ENCODE results near the gene SPATA24. TPM values are rescaled to one million over a fixed set of nuclear protein-coding genes. Genes with fewer than 3 reads are reported as not detected.

The SPATA24 gene
- total and polyA plus RNA-seq, 2 of the 13 experiments (the other 11 are each of a cell fraction or from before 2014, with no cell fraction given) = 6.0 to 11.1 TPM

DNA sequence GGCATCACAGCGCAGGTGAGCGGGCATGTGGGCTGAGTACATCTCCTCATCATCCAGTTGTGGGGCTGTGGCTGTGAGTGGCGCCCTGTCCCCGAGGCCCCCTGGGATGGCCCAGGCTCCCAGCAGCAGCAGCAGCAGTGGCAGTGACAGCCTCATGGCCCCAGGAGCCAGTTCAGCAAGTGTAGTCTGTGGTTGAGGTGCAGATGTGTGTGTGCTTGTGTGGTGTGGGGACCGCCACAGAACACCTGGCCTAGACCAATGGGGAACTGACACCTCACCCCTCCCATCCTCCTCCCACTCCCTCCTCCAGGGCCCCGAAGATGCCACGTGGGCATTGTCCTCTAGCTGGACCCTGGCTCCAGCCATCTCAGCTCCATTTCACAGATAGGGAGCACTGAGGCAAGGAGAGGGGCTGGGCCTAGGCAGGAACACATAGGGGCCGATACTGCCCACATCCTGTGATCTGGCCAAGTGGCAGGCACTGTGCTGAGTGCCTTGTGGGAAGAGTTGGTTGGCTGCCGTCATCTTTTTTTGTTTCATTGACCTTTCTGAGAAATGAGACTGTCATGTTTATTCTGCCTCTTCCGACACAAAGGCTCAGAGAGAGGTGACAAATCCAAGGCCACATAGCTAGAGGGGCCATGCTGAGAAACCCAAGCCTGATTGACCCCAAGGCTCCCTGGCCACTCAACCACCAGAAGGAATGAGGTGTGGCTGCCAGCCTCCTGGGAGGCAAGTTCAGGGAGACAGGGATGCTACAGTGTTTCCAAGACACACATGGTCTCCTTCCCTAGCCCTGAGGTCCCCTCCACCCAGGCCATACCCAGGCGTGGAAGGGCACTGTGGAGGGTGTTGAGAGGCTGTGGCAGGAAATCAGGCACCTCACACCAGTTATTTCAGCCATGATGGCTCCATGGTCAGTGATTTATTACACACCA is 13.9 kb downstream of the SPATA24 start, which contains the start of gene MZB1:
Gene MZB1, minus strand, starts transcription at position 213 of the 938 bp plus-strand sequence. Its CDS starts 57 bp downstream, at position 156.
- no peak within 1 kb of the TSS; the same call in 1 of the 2 replicates for H3K4me2 ChIP-seq (ENCODE audit: low read depth, low read length)
- H3K9ac ChIP-seq (ENCODE audit: insufficient read depth, low read depth, low read length) = no peak within 1 kb of the TSS
- no peak for FAIRE-seq
- in situ Hi-C loops (cut with HindIII; ENCODE audit: extremely low pct_ligation_motif_present, low pct_unique_long_range_greater_than_20kb) = no loop called here
- no peaks in the 10 kb centered on the region for H4K20me1 ChIP-seq (ENCODE audit: insufficient read depth, low read length)
- no peaks in the 10 kb centered on the region for H3K9me3 ChIP-seq (ENCODE audit: low read length)
- H3K36me3 ChIP-seq (replicated peaks in 1 of 2; ENCODE audit: control insufficient read depth in 1 of 2, insufficient read depth in 2 of 2, low read length in 2 of 2) = no peaks in the 10 kb centered on the region
- no peak for DNase-seq (ENCODE audit: low spot score)
- peaks cover 64% of the 10 kb centered on the region for H3K4me1 ChIP-seq (ENCODE audit: insufficient read depth, low read length)
- TF ChIP-seq SOX13 (IDR thresholded peaks at IDR 0.05) (no peak), SOX13 (CRISPR knock-in tag; conservative IDR thresholded peaks at IDR 0.05 in 1 of 2, IDR thresholded peaks at IDR 0.05 in 1 of 2) (0 out of 4 replicates have a peak, but pooled peaks of 1 of the 2 experiments have one; percentile 15), ADNP (CRISPR knock-in tag; IDR thresholded peaks at IDR 0.05) (0 out of 2 replicates have a peak, but pooled peaks have one; percentile 32), FOXA1 (IDR thresholded peaks at IDR 0.05) (no peak), FOXA1 (CRISPR knock-in tag; IDR thresholded peaks at IDR 0.05) (peak; percentile 14; the same call in 1 of the 2 replicates), DMAP1 (CRISPR knock-in tag; IDR thresholded peaks at IDR 0.05) (no peak), KDM1A (CRISPR knock-in tag; IDR thresholded peaks at IDR 0.05) (peak; percentile 77), ZNF629 (CRISPR knock-in tag; conservative IDR thresholded peaks at IDR 0.05) (peak; percentile 95), IRX3 (CRISPR knock-in tag; IDR thresholded peaks at IDR 0.05; ENCODE audit: borderline replicate concordance, low read depth) (no peak), ZMYM3 (CRISPR knock-in tag; IDR thresholded peaks at IDR 0.05) (peak; percentile 88), ZC3H13 (CRISPR knock-in tag; IDR thresholded peaks at IDR 0.05) (peak; percentile 51; the same call in 1 of the 2 replicates), HOXA5 (CRISPR knock-in tag; IDR thresholded peaks at IDR 0.05) (no peak)
- TF ChIP-seq, protein P1, sequence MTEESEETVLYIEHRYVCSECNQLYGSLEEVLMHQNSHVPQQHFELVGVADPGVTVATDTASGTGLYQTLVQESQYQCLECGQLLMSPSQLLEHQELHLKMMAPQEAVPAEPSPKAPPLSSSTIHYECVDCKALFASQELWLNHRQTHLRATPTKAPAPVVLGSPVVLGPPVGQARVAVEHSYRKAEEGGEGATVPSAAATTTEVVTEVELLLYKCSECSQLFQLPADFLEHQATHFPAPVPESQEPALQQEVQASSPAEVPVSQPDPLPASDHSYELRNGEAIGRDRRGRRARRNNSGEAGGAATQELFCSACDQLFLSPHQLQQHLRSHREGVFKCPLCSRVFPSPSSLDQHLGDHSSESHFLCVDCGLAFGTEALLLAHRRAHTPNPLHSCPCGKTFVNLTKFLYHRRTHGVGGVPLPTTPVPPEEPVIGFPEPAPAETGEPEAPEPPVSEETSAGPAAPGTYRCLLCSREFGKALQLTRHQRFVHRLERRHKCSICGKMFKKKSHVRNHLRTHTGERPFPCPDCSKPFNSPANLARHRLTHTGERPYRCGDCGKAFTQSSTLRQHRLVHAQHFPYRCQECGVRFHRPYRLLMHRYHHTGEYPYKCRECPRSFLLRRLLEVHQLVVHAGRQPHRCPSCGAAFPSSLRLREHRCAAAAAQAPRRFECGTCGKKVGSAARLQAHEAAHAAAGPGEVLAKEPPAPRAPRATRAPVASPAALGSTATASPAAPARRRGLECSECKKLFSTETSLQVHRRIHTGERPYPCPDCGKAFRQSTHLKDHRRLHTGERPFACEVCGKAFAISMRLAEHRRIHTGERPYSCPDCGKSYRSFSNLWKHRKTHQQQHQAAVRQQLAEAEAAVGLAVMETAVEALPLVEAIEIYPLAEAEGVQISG (CRISPR knock-in tag; IDR thresholded peaks at IDR 0.05) = peak; percentile 20; the same call in 1 of the 2 replicates
- WGBS (ENCODE audit: low lambda C conversion rate) = 26% methylated on average over 3 of the region's 11 CpGs
- intact Hi-C loops (cut with micrococcal nuclease; ENCODE audit: unreplicated experiment) = no loop called here
- ChIA-PET CTCF (ENCODE audit: low intra/inter-chr PET ratio, low total read pairs) (no interaction called here), POLR2A (no interaction called here)
- BruUV-seq (replicated peaks) = no TSS peak
- H3K79me2 ChIP-seq (ENCODE audit: insufficient read depth, low read length) = no peaks in the 10 kb centered on the region
- ATAC-seq = no peak
- no peak within 1 kb of the TSS for H3K27ac ChIP-seq (ENCODE audit: extremely low read length, insufficient read depth, low read length)
- no peak within 1 kb of the TSS for H2AFZ ChIP-seq (ENCODE audit: low read length)
- H3K4me3 ChIP-seq (replicated peaks in 1 of 3; ENCODE audit: insufficient read depth in 1 of 3, low read depth in 2 of 3, low read length in 3 of 3) = no peak within 1 kb of the TSS
- no peaks in the 10 kb centered on the region; a peak in 1 of 5 replicates for H3K27me3 ChIP-seq (ENCODE audit: control insufficient read depth in 1 of 2, insufficient read depth in 2 of 2, low read length in 2 of 2)

Measured in HepG2 (cell line).